ENCODE data around the gene TP53AIP1. TPM values are rescaled to one million over a fixed set of nuclear protein-coding genes. Genes with fewer than 3 reads are reported as not detected.

The TP53AIP1 gene
- total and polyA plus RNA-seq, 2 experiments from 2014 or later: 0.17 to 0.23 TPM

- 87% methylated on average over 5 of the region's 5 CpGs for WGBS (ENCODE audit: low lambda C conversion rate, missing lambda C conversion rate)
Observed at GRCh38 chr11:128919216-128919615, 23.5 kb downstream of the TP53AIP1 start.

GRCh38 chr11:128917144-128917724 is 25.4 kb downstream of the TP53AIP1 start:
- no peaks in the 10 kb centered on the region for H3K79me2 ChIP-seq
- no peaks in the 10 kb centered on the region for H3K9me2 ChIP-seq (replicated peaks; ENCODE audit: insufficient read depth)
- H3K4me3 ChIP-seq: no peak overlapping the region
- no peaks in the 10 kb centered on the region for H4K20me1 ChIP-seq (ENCODE audit: insufficient read depth, poor library complexity, severe bottlenecking)
- no peaks in the 10 kb centered on the region for H3K36me3 ChIP-seq (replicated peaks; ENCODE audit: insufficient read depth, low read depth)
- no peaks in the 10 kb centered on the region for H3K4me1 ChIP-seq (ENCODE audit: insufficient read depth)
- no peak overlapping the region for H2AFZ ChIP-seq
- no peak overlapping the region for H3K4me2 ChIP-seq
- DNase-seq (ENCODE audit: low spot score): no peak
- H3K27me3 ChIP-seq: no peaks in the 10 kb centered on the region
- 49% methylated on average over 5 of the region's 5 CpGs for WGBS (ENCODE audit: low lambda C conversion rate, missing lambda C conversion rate)
- H3K9me3 ChIP-seq (ENCODE audit: low read depth): no peaks in the 10 kb centered on the region
- no peak overlapping the region for H3K27ac ChIP-seq
- TF ChIP-seq EZH2 (IDR thresholded peaks at IDR 0.05; ENCODE audit: borderline replicate concordance) (no peak), EZH2phosphoT487 (IDR thresholded peaks at IDR 0.05; ENCODE audit: low read depth, severe bottlenecking, unreplicated experiment) (no peak)
- TF ChIP-seq, protein P1, sequence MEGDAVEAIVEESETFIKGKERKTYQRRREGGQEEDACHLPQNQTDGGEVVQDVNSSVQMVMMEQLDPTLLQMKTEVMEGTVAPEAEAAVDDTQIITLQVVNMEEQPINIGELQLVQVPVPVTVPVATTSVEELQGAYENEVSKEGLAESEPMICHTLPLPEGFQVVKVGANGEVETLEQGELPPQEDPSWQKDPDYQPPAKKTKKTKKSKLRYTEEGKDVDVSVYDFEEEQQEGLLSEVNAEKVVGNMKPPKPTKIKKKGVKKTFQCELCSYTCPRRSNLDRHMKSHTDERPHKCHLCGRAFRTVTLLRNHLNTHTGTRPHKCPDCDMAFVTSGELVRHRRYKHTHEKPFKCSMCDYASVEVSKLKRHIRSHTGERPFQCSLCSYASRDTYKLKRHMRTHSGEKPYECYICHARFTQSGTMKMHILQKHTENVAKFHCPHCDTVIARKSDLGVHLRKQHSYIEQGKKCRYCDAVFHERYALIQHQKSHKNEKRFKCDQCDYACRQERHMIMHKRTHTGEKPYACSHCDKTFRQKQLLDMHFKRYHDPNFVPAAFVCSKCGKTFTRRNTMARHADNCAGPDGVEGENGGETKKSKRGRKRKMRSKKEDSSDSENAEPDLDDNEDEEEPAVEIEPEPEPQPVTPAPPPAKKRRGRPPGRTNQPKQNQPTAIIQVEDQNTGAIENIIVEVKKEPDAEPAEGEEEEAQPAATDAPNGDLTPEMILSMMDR (IDR thresholded peaks at IDR 0.05; ENCODE audit: poor library complexity): no peak

More at GRCh38 chr11:128919216-128919615, 23.5 kb downstream of the TP53AIP1 start:
- Histone ChIP-seq H3K4me1 (ENCODE audit: insufficient read depth) (no peaks in the 10 kb centered on the region), H3K36me3 (replicated peaks; ENCODE audit: insufficient read depth, low read depth) (no peaks in the 10 kb centered on the region), H3K4me2 (no peak overlapping the region), H3K4me3 (no peak overlapping the region), H3K27ac (no peak overlapping the region), H2AFZ (no peak overlapping the region), H3K9me2 (replicated peaks; ENCODE audit: insufficient read depth) (no peaks in the 10 kb centered on the region), H3K79me2 (no peaks in the 10 kb centered on the region), H3K9me3 (ENCODE audit: low read depth) (no peaks in the 10 kb centered on the region), H3K27me3 (no peaks in the 10 kb centered on the region), H4K20me1 (ENCODE audit: insufficient read depth, poor library complexity, severe bottlenecking) (no peaks in the 10 kb centered on the region)
- TF ChIP-seq EZH2phosphoT487 (IDR thresholded peaks at IDR 0.05; ENCODE audit: low read depth, severe bottlenecking, unreplicated experiment): no peak
- TF ChIP-seq, protein P1 (IDR thresholded peaks at IDR 0.05; ENCODE audit: poor library complexity): no peak
- TF ChIP-seq EZH2 (IDR thresholded peaks at IDR 0.05; ENCODE audit: borderline replicate concordance): no peak
- DNase-seq (ENCODE audit: low spot score): no peak

- no peaks in the 10 kb centered on the region for H3K4me1 ChIP-seq (ENCODE audit: insufficient read depth)
- H3K9me3 ChIP-seq (ENCODE audit: low read depth): no peaks in the 10 kb centered on the region
- no peaks in the 10 kb centered on the region for H3K9me2 ChIP-seq (replicated peaks; ENCODE audit: insufficient read depth)
- no peak for TF ChIP-seq EZH2 (IDR thresholded peaks at IDR 0.05; ENCODE audit: borderline replicate concordance)
- TF ChIP-seq EZH2phosphoT487 (IDR thresholded peaks at IDR 0.05; ENCODE audit: low read depth, severe bottlenecking, unreplicated experiment): no peak
- TF ChIP-seq, protein P1 (IDR thresholded peaks at IDR 0.05; ENCODE audit: poor library complexity): no peak
- no peaks in the 10 kb centered on the region for H3K27me3 ChIP-seq
- no peak overlapping the region for H3K4me2 ChIP-seq
- WGBS (ENCODE audit: low lambda C conversion rate, missing lambda C conversion rate): 90% methylated on average over 2 of the region's 2 CpGs
- no peak overlapping the region for H3K4me3 ChIP-seq
- H4K20me1 ChIP-seq (ENCODE audit: insufficient read depth, poor library complexity, severe bottlenecking): no peaks in the 10 kb centered on the region
- no peak overlapping the region for H3K27ac ChIP-seq
- H3K36me3 ChIP-seq (replicated peaks; ENCODE audit: insufficient read depth, low read depth): no peaks in the 10 kb centered on the region
- H3K79me2 ChIP-seq: no peaks in the 10 kb centered on the region
- no peak overlapping the region for H2AFZ ChIP-seq
- DNase-seq (ENCODE audit: low spot score): no peak
Observed at GRCh38 chr11:128916681-128917080, 26.0 kb downstream of the TP53AIP1 start.

Measured in hepatocyte (in vitro differentiated cells).